C4-2B (cell line): ENCODE results near the gene VHLL.

Source experiments
- CTCF ChIP-seq: fragments of 450-650 bp; conservative IDR thresholded peaks from 2 replicates; pipeline ENCODE4 v1.5.1; 2017; ENCODE audit warnings: mild to moderate bottlenecking
- ZFX ChIP-seq: fragments of 450-650 bp; IDR thresholded peaks from 2 replicates; pipeline ENCODE4 v1.6.1; 2017

- TF ChIP-seq CTCF (no peak), ZFX (no peak)
Measured at GRCh38 chr1:156342166-156342955, 43.3 kb upstream of the VHLL start.
